NCI-H2196 (cell line): ENCODE data around the gene PET100.

ENCODE experiments used
- DNase-seq: peaks from one replicate; lab custom pipeline; 2025; ENCODE audit not compliant: unreplicated experiment; lab: John Stamatoyannopoulos, UW

Gene PET100

GRCh38 chr19:7632340-7633203, 3.0 kb downstream of the PET100 start:
- no peak for DNase-seq

GRCh38 chr19:7633698-7634097, 4.1 kb downstream of the PET100 start, which contains the start of gene PCP2:
TSS of gene PCP2 (minus strand) at chr19:7633719. CDS start at chr19:7633457, 262 bp downstream.
- DNase-seq = no peak

- DNase-seq = no peak
Observed at GRCh38 chr19:7635670-7636069, 6.1 kb downstream of the PET100 start.

- no peak for DNase-seq
Observed at GRCh38 chr19:7636317-7636690, 6.7 kb downstream of the PET100 start.

GRCh38 chr19:7636691-7637373, 7.2 kb downstream of the PET100 start, which contains the start of gene STXBP2:
TSS of gene STXBP2 (plus strand) at chr19:7637110. CDS start at chr19:7637150, 40 bp downstream.
- peak; percentile 90 for DNase-seq

- no peak for DNase-seq
Observed at GRCh38 chr19:7637374-7638256, 8.0 kb downstream of the PET100 start.

GRCh38 chr19:7638802-7639465, 9.3 kb downstream of the PET100 start:
- DNase-seq = no peak

- no peak for DNase-seq
Observed at GRCh38 chr19:7639863-7640348, 10.3 kb downstream of the PET100 start.

- DNase-seq = no peak
Observed at GRCh38 chr19:7640803-7641202, 11.2 kb downstream of the PET100 start.

GRCh38 chr19:7641290-7642276, 12.0 kb downstream of the PET100 start:
- DNase-seq = no peak

- no peak for DNase-seq
Observed at GRCh38 chr19:7642295-7643030, 12.9 kb downstream of the PET100 start.

- no peak for DNase-seq
Observed at GRCh38 chr19:7643031-7643415, 13.4 kb downstream of the PET100 start.

GRCh38 chr19:7643629-7644549, 14.3 kb downstream of the PET100 start:
- DNase-seq = peak; percentile 12

GRCh38 chr19:7644550-7644877, 14.9 kb downstream of the PET100 start:
- no peak for DNase-seq

- DNase-seq = no peak
Observed at GRCh38 chr19:7645163-7645562, 15.6 kb downstream of the PET100 start.

- DNase-seq = no peak
Observed at GRCh38 chr19:7645656-7646425, 16.2 kb downstream of the PET100 start.

GRCh38 chr19:7646426-7646700, 16.8 kb downstream of the PET100 start:
- no peak for DNase-seq
